ENCODE measurements around the gene TPX2.

Gene TPX2

GRCh38 chr20:31738729-31739549 is at the start of gene TPX2:
TPX2 (plus strand) TSS chr20:31739290; CDS start chr20:31757477, 18,187 bp downstream.
- DNase-seq = peak; percentile 75

- DNase-seq = no peak
These were observed 48.9 kb upstream of the TPX2 start for GRCh38 chr20:31690124-31690666.

GRCh38 chr20:31691646-31692275 is 47.3 kb upstream of the TPX2 start:
- no peak for DNase-seq

GRCh38 chr20:31693402-31693801 is 45.7 kb upstream of the TPX2 start:
- no peak for DNase-seq

GRCh38 chr20:31693987-31694661 is 45.0 kb upstream of the TPX2 start:
- DNase-seq = no peak

GRCh38 chr20:31694842-31695593 is 44.1 kb upstream of the TPX2 start:
- DNase-seq = no peak

GRCh38 chr20:31695849-31696804 is 43.0 kb upstream of the TPX2 start:
- DNase-seq = no peak

GRCh38 chr20:31698243-31698802 is 40.8 kb upstream of the TPX2 start:
- DNase-seq = no peak

GRCh38 chr20:31698803-31699718 is 40.0 kb upstream of the TPX2 start:
- no peak for DNase-seq

GRCh38 chr20:31699801-31700728 is 39.0 kb upstream of the TPX2 start:
- DNase-seq = no peak

GRCh38 chr20:31700747-31701146 is 38.3 kb upstream of the TPX2 start:
- no peak for DNase-seq

GRCh38 chr20:31701591-31701990 is 37.5 kb upstream of the TPX2 start:
- DNase-seq = no peak

- DNase-seq = no peak
These were observed 34.6 kb upstream of the TPX2 start for GRCh38 chr20:31704225-31705119.

GRCh38 chr20:31705191-31705590 is 33.9 kb upstream of the TPX2 start:
- no peak for DNase-seq

- no peak for DNase-seq
These were observed 33.2 kb upstream of the TPX2 start for GRCh38 chr20:31705598-31706597.

GRCh38 chr20:31706607-31707257 is 32.4 kb upstream of the TPX2 start:
- DNase-seq = no peak

All from activated T-cell treated with anti-CD3 and anti-CD28 coated beads for 4 hours (primary cell).